ENCODE results near the gene RALGPS2. TPM values are rescaled to one million over a fixed set of nuclear protein-coding genes. Genes with fewer than 3 reads are reported as not detected.

RALGPS2 gene
- total and polyA plus RNA-seq, 9 of the 15 experiments (the other 6 are each of a cell fraction or from before 2014, with no cell fraction given) = 0.28 to 6.5 (median 2.6) TPM

GRCh38 chr1:178749581-178750166 is 24.6 kb downstream of the RALGPS2 start:
- H3K4me3 ChIP-seq = no peak overlapping the region
- no peaks in the 10 kb centered on the region for H4K20me1 ChIP-seq (replicated peaks; ENCODE audit: control insufficient read depth, insufficient read depth, low read length)
- H3K9ac ChIP-seq (ENCODE audit: insufficient read depth in 1 of 2, low read depth in 2 of 2, low read length in 2 of 2) = no peak overlapping the region
- H3K36me3 ChIP-seq (ENCODE audit: control insufficient read depth, insufficient read depth, low read length) = no peaks in the 10 kb centered on the region
- DNase-seq (ENCODE audit: extremely low read depth in 1 of 4, low spot score in 3 of 4) (no peak), ATAC-seq (no peak), FAIRE-seq (no peak)
- CTCF ChIA-PET (ENCODE audit: low intra/inter-chr PET ratio) = no interaction called here
- POLR2A ChIA-PET = interaction anchor here (0.6 kb wide), 1 partner anchor 1151 kb away, joined by 3 read pairs; no protein-coding TSS in a partner anchor
- TF ChIP-seq ZNF253 (CRISPR knock-in tag; conservative IDR thresholded peaks at IDR 0.05) (no peak), FOXA3 (CRISPR knock-in tag; conservative IDR thresholded peaks at IDR 0.05 in 1 of 2, IDR thresholded peaks at IDR 0.05 in 1 of 2) (no peak), HNRNPH1 (optimal IDR thresholded peaks at IDR 0.05; ENCODE audit: low read depth, low read length) (no peak), SPI1 (IDR thresholded peaks at IDR 0.05; ENCODE audit: borderline replicate concordance, low read depth, low read length) (no peak), ZNF707 (CRISPR knock-in tag; conservative IDR thresholded peaks at IDR 0.05) (no peak), HDAC6 (IDR thresholded peaks at IDR 0.05; ENCODE audit: low read depth, low read length) (no peak), SMAD1 (IDR thresholded peaks at IDR 0.05; ENCODE audit: low read depth, low read length, partially characterized antibody) (no peak), MECOM (CRISPR knock-in tag; IDR thresholded peaks at IDR 0.05) (no peak), POLR2AphosphoS5 (IDR thresholded peaks at IDR 0.05; ENCODE audit: control insufficient read depth, insufficient read depth, low read depth, low read length) (no peak), NFE2 (IDR thresholded peaks at IDR 0.05; ENCODE audit: low read depth) (no peak)
- no peak overlapping the region for H3K27ac ChIP-seq (ENCODE audit: extremely low read depth, low read depth, low read length)
- no peaks in the 10 kb centered on the region for H3K9me3 ChIP-seq (replicated peaks; ENCODE audit: control insufficient read depth, insufficient read depth, low read depth, low read length)
- in situ Hi-C loops (cut with MboI) (no loop called here), intact Hi-C loops (cut with micrococcal nuclease) (loop anchor here (5.0 kb wide), 1 partner anchor 437 kb away; no protein-coding TSS in a partner anchor)
- H3K27me3 ChIP-seq (ENCODE audit: control insufficient read depth in 2 of 2, insufficient read depth in 2 of 2, low read length in 2 of 2) = peaks cover 0 to 2% of the 10 kb centered on the region in 2 experiments; a peak in 3 of 5 replicates
- no peaks in the 10 kb centered on the region for H3K79me2 ChIP-seq (ENCODE audit: control insufficient read depth, insufficient read depth, low read length)
- H3K4me2 ChIP-seq (ENCODE audit: insufficient read depth, low read length) = no peak overlapping the region
- H2AFZ ChIP-seq (ENCODE audit: low read depth, low read length) = no peak overlapping the region
- H3K4me1 ChIP-seq (replicated peaks in 1 of 2; ENCODE audit: control insufficient read depth in 2 of 2, insufficient read depth in 2 of 2, low read length in 2 of 2) = no peaks in the 10 kb centered on the region
- BruUV-seq (replicated peaks) = no TSS peak
- H3K9me1 ChIP-seq (ENCODE audit: control insufficient read depth, insufficient read depth, low read length) = no peaks in the 10 kb centered on the region
- 3% methylated on average over 5 of the region's 5 CpGs for WGBS (ENCODE audit: insufficient coverage, low coverage, missing lambda C conversion rate)
